ENCODE measurements around the gene IDH2. TPM values are rescaled to one million over a fixed set of nuclear protein-coding genes. Genes with fewer than 3 reads are reported as not detected.

IDH2 gene
- total RNA-seq, 1 experiment from 2014 or later: 48.1 TPM

DNA sequence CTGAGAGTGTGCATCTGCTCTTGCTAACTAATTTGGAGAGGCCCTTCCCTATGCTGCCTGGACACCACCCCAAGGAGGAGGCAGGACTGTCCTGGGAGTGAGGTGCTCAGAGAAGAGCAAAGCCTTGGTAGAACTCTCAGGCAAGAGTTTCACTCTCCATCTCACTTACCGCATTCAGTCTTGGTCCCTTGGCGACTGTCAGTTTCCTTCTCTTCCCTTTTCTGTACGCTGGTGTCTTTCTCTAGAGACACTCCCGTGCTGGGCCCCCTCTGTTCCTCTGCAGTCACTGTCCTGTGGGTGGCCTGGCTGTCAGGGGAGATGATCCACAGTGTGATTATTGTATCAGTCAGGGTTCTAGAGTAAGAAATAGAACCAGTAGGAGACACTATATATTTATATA, 44.0 kb downstream of the IDH2 start (continued):
- TF ChIP-seq, protein P1, sequence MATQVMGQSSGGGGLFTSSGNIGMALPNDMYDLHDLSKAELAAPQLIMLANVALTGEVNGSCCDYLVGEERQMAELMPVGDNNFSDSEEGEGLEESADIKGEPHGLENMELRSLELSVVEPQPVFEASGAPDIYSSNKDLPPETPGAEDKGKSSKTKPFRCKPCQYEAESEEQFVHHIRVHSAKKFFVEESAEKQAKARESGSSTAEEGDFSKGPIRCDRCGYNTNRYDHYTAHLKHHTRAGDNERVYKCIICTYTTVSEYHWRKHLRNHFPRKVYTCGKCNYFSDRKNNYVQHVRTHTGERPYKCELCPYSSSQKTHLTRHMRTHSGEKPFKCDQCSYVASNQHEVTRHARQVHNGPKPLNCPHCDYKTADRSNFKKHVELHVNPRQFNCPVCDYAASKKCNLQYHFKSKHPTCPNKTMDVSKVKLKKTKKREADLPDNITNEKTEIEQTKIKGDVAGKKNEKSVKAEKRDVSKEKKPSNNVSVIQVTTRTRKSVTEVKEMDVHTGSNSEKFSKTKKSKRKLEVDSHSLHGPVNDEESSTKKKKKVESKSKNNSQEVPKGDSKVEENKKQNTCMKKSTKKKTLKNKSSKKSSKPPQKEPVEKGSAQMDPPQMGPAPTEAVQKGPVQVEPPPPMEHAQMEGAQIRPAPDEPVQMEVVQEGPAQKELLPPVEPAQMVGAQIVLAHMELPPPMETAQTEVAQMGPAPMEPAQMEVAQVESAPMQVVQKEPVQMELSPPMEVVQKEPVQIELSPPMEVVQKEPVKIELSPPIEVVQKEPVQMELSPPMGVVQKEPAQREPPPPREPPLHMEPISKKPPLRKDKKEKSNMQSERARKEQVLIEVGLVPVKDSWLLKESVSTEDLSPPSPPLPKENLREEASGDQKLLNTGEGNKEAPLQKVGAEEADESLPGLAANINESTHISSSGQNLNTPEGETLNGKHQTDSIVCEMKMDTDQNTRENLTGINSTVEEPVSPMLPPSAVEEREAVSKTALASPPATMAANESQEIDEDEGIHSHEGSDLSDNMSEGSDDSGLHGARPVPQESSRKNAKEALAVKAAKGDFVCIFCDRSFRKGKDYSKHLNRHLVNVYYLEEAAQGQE (IDR thresholded peaks at IDR 0.05; ENCODE audit: low read depth): no peak
- TF ChIP-seq ZNF274 (IDR thresholded peaks at IDR 0.05; ENCODE audit: low read depth, low read length) (no peak), JUND (IDR thresholded peaks at IDR 0.05) (no peak)

DNA sequence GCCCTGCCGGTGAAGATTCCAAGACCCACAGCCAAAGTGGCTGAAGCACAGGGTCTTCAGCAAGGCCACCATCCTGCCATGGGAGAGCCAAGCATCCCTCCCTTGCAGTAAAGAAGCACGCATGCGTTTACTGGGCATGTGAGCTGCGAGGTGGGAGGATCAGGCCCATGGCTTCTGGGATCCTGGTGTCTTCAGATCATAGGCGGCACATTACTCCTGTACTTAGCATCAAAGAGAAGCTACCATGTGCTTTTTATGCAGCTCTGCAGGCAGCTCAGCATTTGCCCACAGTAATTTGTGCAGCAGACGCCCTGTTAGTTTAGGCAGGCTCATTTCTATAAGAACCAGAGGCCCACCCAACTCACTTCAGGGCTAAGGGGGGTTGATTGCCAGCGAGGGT, 45.7 kb downstream of the IDH2 start:
- no peaks in the 10 kb centered on the region for H3K27me3 ChIP-seq (ENCODE audit: insufficient read depth, low read length)
- no peaks in the 10 kb centered on the region for H3K9me3 ChIP-seq (ENCODE audit: control insufficient read depth in 1 of 2, insufficient read depth in 1 of 2, low read depth in 1 of 2, low read length in 2 of 2)
- no TSS peak for BruUV-seq (replicated peaks)
- ChIA-PET CTCF (no interaction called here), POLR2A (no interaction called here), RAD21 (ENCODE audit: low non-redundant PET in 1 of 2, low total read pairs in 2 of 2, uncharacterized antibody in 2 of 2, unreplicated experiment in 2 of 2) (no interaction called here)
- H3K79me2 ChIP-seq (ENCODE audit: insufficient read depth, low read length): no peaks in the 10 kb centered on the region
- no peaks in the 10 kb centered on the region for H4K20me1 ChIP-seq (ENCODE audit: insufficient read depth)
- ATAC-seq: no peak
- no peak overlapping the region for H3K9ac ChIP-seq (ENCODE audit: low read length)
- peaks cover 0 to 10% of the 10 kb centered on the region in 2 experiments; a peak in 1 of 4 replicates for H3K4me1 ChIP-seq (ENCODE audit: control insufficient read depth in 1 of 2, insufficient read depth in 2 of 2, low read length in 2 of 2)
- intact Hi-C loops (cut with micrococcal nuclease): no loop called here
- no peak overlapping the region for H3K27ac ChIP-seq (ENCODE audit: low read depth, low read length)
- no peak overlapping the region for H3K4me3 ChIP-seq (replicated peaks in 1 of 2; ENCODE audit: low read depth in 1 of 2, low read length in 2 of 2)
- H3K9me2 ChIP-seq (ENCODE audit: insufficient read depth): no peaks in the 10 kb centered on the region
- no peak overlapping the region for H2AFZ ChIP-seq (ENCODE audit: low read depth, low read length, poor library complexity, severe bottlenecking)
- DNase-seq (ENCODE audit: low read depth, low spot score): no peak
- H3K36me3 ChIP-seq (ENCODE audit: control insufficient read depth in 1 of 2, insufficient read depth in 2 of 2, low read length in 2 of 2): no peaks in the 10 kb centered on the region
- no peak overlapping the region for H3K4me2 ChIP-seq (ENCODE audit: low read length)
- TF ChIP-seq YY1 (IDR thresholded peaks at IDR 0.05; ENCODE audit: extremely low read depth, insufficient replicate concordance, low read depth, low read length): no peak
- no peak for TF ChIP-seq POLR2AphosphoS5 (IDR thresholded peaks at IDR 0.05; ENCODE audit: low read depth, low read length)
- TF ChIP-seq, protein P2, sequence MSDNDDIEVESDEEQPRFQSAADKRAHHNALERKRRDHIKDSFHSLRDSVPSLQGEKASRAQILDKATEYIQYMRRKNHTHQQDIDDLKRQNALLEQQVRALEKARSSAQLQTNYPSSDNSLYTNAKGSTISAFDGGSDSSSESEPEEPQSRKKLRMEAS (IDR thresholded peaks at IDR 0.05): no peak
- TF ChIP-seq ELF1 (IDR thresholded peaks at IDR 0.05; ENCODE audit: borderline replicate concordance, low read depth): no peak
- no peak for TF ChIP-seq SIN3A (IDR thresholded peaks at IDR 0.05; ENCODE audit: low read depth)
- TF ChIP-seq JUND (IDR thresholded peaks at IDR 0.05): no peak
- TF ChIP-seq RAD21 (IDR thresholded peaks at IDR 0.05; ENCODE audit: low read depth): no peak
- TF ChIP-seq, protein P1 (IDR thresholded peaks at IDR 0.05; ENCODE audit: low read depth): no peak
- no peak for TF ChIP-seq SP1 (IDR thresholded peaks at IDR 0.05; ENCODE audit: low read depth)
- TF ChIP-seq ZFX (IDR thresholded peaks at IDR 0.05): no peak
- TF ChIP-seq CEBPB (IDR thresholded peaks at IDR 0.05; ENCODE audit: low read depth): no peak
- TF ChIP-seq, protein P3, sequence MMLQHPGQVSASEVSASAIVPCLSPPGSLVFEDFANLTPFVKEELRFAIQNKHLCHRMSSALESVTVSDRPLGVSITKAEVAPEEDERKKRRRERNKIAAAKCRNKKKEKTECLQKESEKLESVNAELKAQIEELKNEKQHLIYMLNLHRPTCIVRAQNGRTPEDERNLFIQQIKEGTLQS (IDR thresholded peaks at IDR 0.05): no peak
- TF ChIP-seq, protein P4, sequence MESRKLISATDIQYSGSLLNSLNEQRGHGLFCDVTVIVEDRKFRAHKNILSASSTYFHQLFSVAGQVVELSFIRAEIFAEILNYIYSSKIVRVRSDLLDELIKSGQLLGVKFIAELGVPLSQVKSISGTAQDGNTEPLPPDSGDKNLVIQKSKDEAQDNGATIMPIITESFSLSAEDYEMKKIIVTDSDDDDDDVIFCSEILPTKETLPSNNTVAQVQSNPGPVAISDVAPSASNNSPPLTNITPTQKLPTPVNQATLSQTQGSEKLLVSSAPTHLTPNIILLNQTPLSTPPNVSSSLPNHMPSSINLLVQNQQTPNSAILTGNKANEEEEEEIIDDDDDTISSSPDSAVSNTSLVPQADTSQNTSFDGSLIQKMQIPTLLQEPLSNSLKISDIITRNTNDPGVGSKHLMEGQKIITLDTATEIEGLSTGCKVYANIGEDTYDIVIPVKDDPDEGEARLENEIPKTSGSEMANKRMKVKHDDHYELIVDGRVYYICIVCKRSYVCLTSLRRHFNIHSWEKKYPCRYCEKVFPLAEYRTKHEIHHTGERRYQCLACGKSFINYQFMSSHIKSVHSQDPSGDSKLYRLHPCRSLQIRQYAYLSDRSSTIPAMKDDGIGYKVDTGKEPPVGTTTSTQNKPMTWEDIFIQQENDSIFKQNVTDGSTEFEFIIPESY (IDR thresholded peaks at IDR 0.05; ENCODE audit: extremely low read depth, insufficient replicate concordance, low read length): no peak
